VCaP (cell line): Measurements from ENCODE around the gene TGM2.

ENCODE experiments used
- H3K27ac ChIP-seq: fragments of 450-650 bp; 2 replicates; pipeline ENCODE4 v1.5.1; 2017
- CTCF ChIP-seq: fragments of 450-650 bp; conservative IDR thresholded peaks from 2 replicates; pipeline ENCODE4 v1.5.1; 2017; ENCODE audit warnings: mild to moderate bottlenecking, moderate library complexity

The TGM2 gene

DNA sequence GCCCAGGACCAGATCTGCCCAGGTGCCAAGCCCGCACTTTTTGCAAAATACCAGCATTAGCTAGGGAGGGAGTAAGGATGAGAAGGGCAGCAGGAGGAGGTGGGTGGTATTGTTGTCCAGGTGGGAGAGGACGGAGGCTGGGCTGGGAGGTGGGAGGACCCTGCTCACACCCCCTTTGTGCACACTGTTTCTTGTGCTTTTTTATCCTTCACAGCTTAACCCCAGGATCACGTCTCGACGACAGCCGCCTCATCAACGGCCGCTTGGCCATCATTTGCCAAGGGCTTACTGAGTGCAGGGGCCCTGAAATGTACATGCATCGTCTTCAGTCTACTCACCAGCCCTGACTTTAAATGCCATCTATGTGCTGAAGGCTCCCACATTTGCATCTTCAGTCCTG, 12.1 kb upstream of the TGM2 start:
- no peak for TF ChIP-seq CTCF
- no peak overlapping the region for H3K27ac ChIP-seq

DNA sequence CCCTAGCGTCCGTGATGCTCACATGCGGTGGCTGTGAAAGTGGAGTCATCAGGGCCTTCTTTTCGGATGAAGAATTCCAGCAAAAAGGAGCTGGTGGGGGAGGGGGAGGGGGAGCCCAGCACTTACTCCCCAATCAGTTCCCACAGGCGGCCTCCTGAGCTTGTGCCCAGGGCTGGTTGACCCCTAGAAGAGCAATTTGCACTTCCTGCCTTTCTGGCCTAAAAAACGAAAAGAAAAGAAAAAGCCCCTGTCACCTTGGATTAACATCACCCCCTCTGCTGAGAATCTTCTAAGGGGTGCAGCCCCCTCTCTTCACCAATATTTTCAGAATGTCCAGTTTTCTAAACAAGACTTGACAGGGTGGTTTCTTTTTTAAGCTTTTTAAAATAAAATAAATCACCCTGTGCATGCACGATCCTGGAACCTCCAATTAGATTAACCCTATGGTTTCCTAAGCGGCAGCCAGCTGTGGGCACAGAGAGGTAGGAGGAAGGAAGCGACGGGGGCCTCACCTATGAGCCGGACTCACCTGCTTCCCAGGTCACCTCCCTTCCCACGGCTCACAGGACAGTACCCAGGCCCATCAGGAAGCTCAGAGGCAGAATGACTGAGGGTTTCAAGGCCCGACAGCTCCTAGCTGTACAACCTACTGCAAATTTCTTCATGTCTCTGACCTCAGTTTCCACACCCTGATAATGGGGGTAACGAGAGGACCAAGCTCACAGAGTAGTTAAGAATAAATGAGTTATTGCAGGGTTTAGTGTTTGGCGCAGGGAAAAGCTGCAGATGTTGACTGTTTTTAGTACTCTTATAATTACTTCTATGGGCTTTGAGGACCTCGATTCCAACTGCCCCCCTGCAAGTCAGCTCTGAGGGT, 10.5 kb upstream of the TGM2 start:
- H3K27ac ChIP-seq: no peak overlapping the region
- no peak for TF ChIP-seq CTCF

DNA sequence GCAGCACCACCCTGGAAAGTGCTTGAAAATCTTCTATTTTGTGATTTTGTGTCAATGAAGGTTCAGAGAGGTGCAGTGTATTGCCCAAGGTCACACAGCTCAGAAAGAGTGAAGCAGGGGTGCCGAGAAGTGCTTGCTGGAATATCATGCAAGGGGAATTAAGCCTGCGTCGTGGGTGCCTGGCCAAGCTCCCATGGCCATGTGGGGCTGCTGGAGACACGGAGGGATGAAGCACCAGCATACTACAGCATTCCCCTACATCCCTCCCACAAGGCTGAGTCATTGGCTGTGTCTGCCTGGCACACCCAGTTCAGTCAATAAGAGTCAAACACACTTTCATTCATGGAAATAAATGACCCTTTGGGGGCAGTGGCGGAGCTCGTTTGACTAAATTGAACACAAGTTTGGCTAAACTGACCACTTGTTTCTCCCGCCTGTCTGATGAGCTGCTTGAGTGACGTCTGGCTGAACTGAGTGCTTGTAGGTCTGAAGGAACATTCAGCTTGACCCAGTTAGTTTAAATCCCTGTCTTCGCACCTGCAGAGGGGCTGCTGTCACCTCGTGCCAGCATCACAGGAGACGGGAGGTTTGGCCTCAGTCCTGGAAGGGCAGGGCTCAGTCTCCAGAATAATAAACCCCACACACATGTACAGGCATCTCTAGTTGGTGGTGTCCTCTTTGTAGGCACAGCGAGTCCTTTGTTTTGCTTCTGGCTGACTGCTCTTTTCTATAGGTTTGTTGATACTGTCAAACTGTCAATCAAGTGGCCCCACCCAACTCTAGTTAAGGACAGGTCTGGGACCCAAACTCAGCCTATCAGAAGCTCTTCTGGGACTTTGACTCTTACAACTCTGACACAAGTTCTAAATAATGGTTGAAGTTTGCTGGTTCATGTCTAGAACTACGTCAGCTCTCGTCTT, 8.4 kb upstream of the TGM2 start:
- no peak overlapping the region for H3K27ac ChIP-seq
- TF ChIP-seq CTCF: no peak

DNA sequence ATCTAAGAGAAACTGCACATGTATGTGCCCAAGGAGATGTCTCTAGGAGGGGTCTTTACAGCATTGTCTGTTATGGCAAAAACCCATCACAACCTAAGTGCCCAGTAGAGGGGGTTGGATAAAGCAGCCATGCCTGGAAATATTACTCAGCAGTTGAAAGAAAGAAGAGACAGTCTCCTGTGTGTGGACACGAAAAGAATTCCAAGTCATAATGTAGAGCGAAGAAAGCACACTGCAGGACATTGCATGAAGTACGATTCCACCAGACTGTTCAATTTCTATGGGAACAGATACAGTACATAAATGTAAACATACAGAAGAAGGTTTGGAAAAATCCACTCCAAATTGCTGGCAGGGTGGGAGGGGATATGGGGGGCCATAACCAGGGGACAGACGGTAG, 7.3 kb upstream of the TGM2 start:
- TF ChIP-seq CTCF: no peak

DNA sequence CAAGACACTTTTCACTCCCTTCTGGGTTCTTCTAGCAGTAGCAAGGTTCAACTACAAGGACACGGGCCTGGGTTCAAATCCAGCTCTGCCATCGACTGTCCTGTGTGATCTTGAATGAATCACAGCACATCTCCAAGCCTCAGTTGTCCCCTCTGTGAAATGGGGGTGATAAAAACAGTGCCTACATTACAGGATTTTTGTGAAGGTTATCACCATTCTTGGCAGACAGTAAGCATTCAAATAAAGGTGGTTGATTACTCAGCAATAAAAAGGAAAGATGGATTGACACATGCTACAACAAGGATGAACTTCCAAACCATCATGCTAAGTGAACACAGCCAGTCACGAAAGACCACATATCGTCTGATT, 6.6 kb upstream of the TGM2 start:
- no peak for TF ChIP-seq CTCF
- no peak overlapping the region for H3K27ac ChIP-seq

More for the DNA sequence above, 7.3 kb upstream of the TGM2 start:
- H3K27ac ChIP-seq: no peak overlapping the region

GRCh38 chr20:38170826-38171674, 6.0 kb upstream of the TGM2 start:
- H3K27ac ChIP-seq: no peak overlapping the region

More at GRCh38 chr20:38170826-38171674, 6.0 kb upstream of the TGM2 start:
- no peak for TF ChIP-seq CTCF
